ENCODE measurements around the gene DDX42. TPM values are rescaled to one million over a fixed set of nuclear protein-coding genes. Genes with fewer than 3 reads are reported as not detected.

The DDX42 gene
- total RNA-seq, 1 experiment from 2014 or later: 128 TPM

GRCh38 chr17:63762161-63763078, 11.6 kb upstream of the DDX42 start:
- CTCF ChIA-PET: no interaction called here
- H3K36me3 Mint-ChIP-seq: peaks cover 62% of the 10 kb centered on the region

More at GRCh38 chr17:63762161-63763078, 11.6 kb upstream of the DDX42 start:
- H3K4me1 Mint-ChIP-seq: no peaks in the 10 kb centered on the region
- ATAC-seq (no peak), DNase-seq (ENCODE audit: low spot score) (no peak)
- no peaks in the 10 kb centered on the region for H3K9me3 Mint-ChIP-seq
- H3K4me3 Mint-ChIP-seq: no peak overlapping the region
- no peaks in the 10 kb centered on the region for H3K27me3 Mint-ChIP-seq (ENCODE audit: low read depth)
- no peak overlapping the region for H3K27ac Mint-ChIP-seq
- no peak for TF ChIP-seq ZNF138 (CRISPR knock-in tag; conservative IDR thresholded peaks at IDR 0.05)
- no peak for TF ChIP-seq FOXJ3 (CRISPR knock-in tag; IDR thresholded peaks at IDR 0.05; ENCODE audit: borderline replicate concordance)
- no peak for TF ChIP-seq ELF4 (CRISPR knock-in tag; IDR thresholded peaks at IDR 0.05; ENCODE audit: low read depth)
- TF ChIP-seq ZNF317 (CRISPR knock-in tag; IDR thresholded peaks at IDR 0.05; ENCODE audit: borderline replicate concordance, low read depth): no peak
- no peak for TF ChIP-seq ZNF512 (CRISPR knock-in tag; IDR thresholded peaks at IDR 0.05; ENCODE audit: borderline replicate concordance)
- no peak for TF ChIP-seq FOXP4 (CRISPR knock-in tag; IDR thresholded peaks at IDR 0.05)
- TF ChIP-seq MYBL2 (CRISPR knock-in tag; IDR thresholded peaks at IDR 0.05): no peak
- TF ChIP-seq STAT6 (CRISPR knock-in tag; conservative IDR thresholded peaks at IDR 0.05; ENCODE audit: low read depth): no peak
- TF ChIP-seq TP53 (CRISPR knock-in tag; IDR thresholded peaks at IDR 0.05): no peak
- TF ChIP-seq JAZF1 (CRISPR knock-in tag; IDR thresholded peaks at IDR 0.05): no peak
- no peak for TF ChIP-seq ARID4B (CRISPR knock-in tag; IDR thresholded peaks at IDR 0.05; ENCODE audit: borderline replicate concordance)
- no peak for TF ChIP-seq E2F5 (CRISPR knock-in tag; IDR thresholded peaks at IDR 0.05)
- no peak for TF ChIP-seq IRF2 (CRISPR knock-in tag; IDR thresholded peaks at IDR 0.05; ENCODE audit: borderline replicate concordance, low read depth)
- no peak for TF ChIP-seq ZNF416 (CRISPR knock-in tag; IDR thresholded peaks at IDR 0.05)
- no peak for TF ChIP-seq TEAD1 (CRISPR knock-in tag; IDR thresholded peaks at IDR 0.05)
- TF ChIP-seq KAT7 (CRISPR knock-in tag; IDR thresholded peaks at IDR 0.05; ENCODE audit: borderline replicate concordance): no peak
- TF ChIP-seq MXD4 (CRISPR knock-in tag; IDR thresholded peaks at IDR 0.05; ENCODE audit: borderline replicate concordance): no peak
- no peak for TF ChIP-seq ZNF281 (CRISPR knock-in tag; IDR thresholded peaks at IDR 0.05)
- no peak for TF ChIP-seq JUN (CRISPR knock-in tag; IDR thresholded peaks at IDR 0.05)
- TF ChIP-seq GRHL2 (CRISPR knock-in tag; IDR thresholded peaks at IDR 0.05; ENCODE audit: insufficient replicate concordance, severe bottlenecking): no peak
- POLR2A ChIA-PET: interaction anchor here (1.0 kb wide), 1 partner anchor 10 kb away, joined by 3 read pairs; no protein-coding TSS in a partner anchor

All from WTC11 (cell line).